Occipital lobe (tissue), 2 donors: ENCODE data around the gene CRYBG1. TPM values are rescaled to one million over a fixed set of nuclear protein-coding genes. Genes with fewer than 3 reads are reported as not detected.
"Not testable (repeated sequence)": the region's sequence is repeated elsewhere in the genome, so short reads cannot be mapped to it uniquely, and the experiment has no call there.

Experiments
- DNase-seq: peaks from one replicate; lab custom pipeline; 2025; lab: John Stamatoyannopoulos, UW
- total RNA-seq: library from RNA; depleted of rRNA; stranded (reverse); fragments of >200 nt; gene quantifications from one replicate; pipeline ENCODE4 v1.2.3, GENCODE V29; 2014

CRYBG1 gene
- total RNA-seq, 1 donor from 2014 or later: 0.31 TPM

DNA sequence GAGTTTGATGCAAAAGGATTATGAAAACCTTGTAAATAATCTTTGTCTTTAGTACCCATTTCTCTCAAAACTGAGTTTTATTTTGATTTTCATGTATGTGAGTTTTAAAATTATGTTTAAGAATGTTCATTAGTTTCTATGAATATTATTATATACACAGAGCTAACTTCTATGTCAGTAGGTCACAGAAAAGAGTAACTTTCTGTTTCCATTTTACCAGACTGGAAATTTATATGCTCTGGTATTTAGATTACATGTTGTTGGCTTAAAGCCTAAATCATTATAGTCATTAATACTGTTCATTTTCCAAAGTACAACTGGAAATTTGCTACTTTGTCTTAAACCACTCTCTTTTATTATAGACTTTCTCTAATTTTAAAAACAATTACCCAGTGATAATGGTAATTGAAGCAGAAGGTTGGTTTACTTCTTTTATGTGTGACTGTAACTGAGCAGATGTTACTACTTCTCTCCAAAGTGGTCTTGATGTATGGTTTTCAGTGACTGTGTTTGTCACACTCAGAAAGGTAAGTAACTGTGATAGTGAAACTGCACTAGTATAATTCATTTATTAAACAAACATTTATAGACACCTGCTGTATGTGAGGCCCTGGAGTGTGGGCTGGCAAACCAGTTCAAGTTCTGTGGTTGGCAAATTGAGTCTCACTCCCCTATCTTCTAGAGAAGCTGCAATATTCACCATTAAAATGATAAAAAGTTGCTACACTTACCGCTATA, 13.2 kb downstream of the CRYBG1 start:
- no peak for DNase-seq

DNA sequence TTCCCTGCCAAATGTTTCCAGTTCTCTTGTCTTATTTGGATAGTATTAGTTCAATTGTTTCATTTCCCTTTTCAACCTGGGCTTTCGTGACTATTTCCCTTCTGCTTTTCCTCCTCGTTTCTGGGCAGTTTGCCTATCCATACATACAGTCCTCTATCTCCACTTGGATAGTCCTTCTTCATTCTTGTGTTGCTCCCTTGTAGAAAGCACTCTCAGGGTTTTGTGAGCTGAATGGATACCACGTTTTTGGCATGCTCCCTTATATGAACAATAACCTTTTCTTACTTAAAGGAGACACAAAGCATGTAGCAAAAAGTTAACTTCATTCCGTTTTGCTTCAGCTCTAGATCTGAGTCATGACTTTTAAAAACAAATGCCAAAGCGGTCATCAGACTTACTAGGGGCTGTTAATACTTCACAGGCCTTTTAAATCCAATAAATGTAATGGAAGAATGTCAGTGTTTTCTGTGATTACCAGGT, 16.6 kb downstream of the CRYBG1 start:
- no peak for DNase-seq

DNA sequence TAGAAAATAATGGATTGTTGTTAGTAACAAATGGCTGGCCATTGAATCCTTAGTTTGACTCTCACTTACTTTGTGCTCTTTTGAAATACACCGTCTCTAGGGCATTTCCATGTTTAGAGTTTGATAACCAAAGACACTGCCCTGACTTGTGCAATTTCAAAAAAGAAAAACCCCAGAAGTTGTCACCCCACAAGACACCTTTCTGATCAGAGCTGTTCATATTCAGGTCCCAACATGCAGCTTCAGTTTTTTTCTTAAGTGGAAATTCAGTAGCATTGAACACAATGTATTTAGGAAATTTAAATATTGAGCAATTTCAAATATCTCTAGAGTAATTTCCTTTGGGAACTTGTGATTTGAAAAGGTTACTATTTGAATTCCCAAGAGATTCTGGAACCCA, 19.4 kb downstream of the CRYBG1 start:
- no peak for DNase-seq

GRCh38 chr6:106380407-106380806, 19.9 kb downstream of the CRYBG1 start:
- no peak for DNase-seq

GRCh38 chr6:106381223-106381622, 20.7 kb downstream of the CRYBG1 start:
- DNase-seq: no peak

- DNase-seq: no peak
Observed at GRCh38 chr6:106381881-106382280, 21.4 kb downstream of the CRYBG1 start.

GRCh38 chr6:106383573-106383972, 23.1 kb downstream of the CRYBG1 start:
- DNase-seq: no peak

- DNase-seq: no peak
Observed at GRCh38 chr6:106385530-106385929, 25.0 kb downstream of the CRYBG1 start.

GRCh38 chr6:106387875-106388274, 27.4 kb downstream of the CRYBG1 start:
- no peak for DNase-seq

DNA sequence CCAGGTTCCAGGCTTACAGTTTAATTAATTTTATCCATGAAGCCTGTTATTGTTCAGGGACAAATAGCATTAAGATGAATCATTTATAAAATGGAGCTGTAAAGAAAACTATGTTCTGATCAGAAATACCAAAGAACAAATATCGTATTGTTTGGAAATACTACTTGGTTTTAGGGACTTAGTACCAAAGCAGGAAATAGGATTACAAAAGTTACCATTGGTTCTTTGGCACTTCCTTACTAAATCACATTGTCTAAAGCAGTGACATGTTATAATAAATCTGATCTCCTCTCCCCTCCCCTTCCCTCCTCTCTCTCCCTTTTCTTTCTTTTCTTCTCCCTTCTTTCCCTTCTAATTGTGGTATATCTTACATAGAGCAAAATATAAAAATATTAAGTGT, 29.6 kb downstream of the CRYBG1 start:
- DNase-seq: no peak

DNA sequence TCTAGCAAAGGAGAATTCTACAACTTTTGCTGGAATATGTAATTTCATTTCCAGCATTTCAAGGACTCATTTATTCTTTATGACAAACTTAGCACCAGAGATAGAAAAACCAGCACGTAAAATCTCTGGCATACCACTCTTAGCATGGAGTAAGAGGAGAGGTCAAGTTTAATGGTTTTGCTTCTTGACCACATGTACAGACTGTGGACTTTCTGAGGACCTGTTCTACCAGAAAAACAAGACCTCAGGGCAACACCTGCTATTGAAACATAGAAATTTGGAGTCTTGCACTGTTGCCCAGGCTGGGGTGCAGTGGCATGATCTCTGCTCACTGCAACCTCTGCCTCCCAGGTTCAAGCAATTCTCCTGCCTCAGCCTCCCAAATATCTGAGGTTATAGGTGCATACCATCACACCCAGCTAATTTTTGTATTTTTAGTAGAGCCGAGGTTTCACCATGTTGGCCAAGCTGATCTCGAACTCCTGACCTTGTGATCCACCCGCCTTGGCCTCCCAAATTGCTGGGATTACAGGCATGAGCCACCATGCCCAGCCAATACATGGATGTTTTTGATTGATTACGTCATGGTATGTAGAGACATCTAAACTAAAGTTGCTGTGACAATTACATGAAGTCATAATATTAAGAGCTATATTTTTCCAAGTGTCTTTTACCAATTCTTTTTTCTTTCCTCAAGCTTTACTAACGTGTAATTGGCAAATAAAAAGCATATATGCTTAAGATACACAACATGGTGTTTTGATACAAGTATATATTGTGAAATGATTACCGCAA, 36.1 kb downstream of the CRYBG1 start:
- DNase-seq: no peak

GRCh38 chr6:106397431-106397830, 36.9 kb downstream of the CRYBG1 start:
- no peak for DNase-seq

DNA sequence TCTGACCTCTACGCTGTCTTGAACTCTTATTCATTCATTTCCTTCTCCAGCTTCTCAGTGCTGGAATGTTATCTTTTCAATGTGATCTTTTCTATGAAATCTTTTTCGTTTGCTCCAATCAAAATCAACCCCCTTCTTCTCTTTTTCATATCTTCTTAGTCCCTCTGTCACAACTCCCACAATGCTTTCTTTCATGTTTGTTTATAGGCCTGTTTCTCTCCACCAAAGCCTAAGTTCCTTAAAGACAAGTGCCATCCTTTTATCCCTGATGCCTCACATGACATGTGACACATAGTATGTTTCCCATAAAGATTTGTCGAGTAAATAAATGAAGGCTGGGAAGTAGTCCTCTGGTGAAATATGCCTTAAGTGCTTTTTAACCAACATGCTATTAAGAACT, 38.1 kb downstream of the CRYBG1 start:
- no peak for DNase-seq

- not testable (repeated sequence) for DNase-seq
Observed at GRCh38 chr6:106405044-106405443, 44.5 kb downstream of the CRYBG1 start.

DNA sequence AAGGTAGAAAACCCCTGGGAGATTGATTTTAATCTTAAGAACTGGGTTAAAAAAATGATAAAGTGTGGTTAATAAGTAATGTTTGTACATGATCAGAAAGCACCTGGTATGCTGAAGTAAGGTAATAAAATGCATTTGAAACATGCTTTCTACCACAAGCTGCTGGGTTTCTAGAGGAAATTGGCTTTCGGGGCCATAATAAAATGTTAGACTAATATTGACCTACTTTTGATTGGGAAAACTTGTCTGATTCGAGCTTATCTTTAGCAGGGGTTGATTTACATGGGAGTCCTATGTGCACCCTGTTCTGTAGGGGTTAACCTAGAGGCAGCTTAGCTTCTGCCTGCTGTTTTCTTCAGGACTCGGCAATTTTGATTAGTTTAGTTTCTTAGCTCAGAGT, 50.5 kb downstream of the CRYBG1 start:
- DNase-seq: no peak

DNA sequence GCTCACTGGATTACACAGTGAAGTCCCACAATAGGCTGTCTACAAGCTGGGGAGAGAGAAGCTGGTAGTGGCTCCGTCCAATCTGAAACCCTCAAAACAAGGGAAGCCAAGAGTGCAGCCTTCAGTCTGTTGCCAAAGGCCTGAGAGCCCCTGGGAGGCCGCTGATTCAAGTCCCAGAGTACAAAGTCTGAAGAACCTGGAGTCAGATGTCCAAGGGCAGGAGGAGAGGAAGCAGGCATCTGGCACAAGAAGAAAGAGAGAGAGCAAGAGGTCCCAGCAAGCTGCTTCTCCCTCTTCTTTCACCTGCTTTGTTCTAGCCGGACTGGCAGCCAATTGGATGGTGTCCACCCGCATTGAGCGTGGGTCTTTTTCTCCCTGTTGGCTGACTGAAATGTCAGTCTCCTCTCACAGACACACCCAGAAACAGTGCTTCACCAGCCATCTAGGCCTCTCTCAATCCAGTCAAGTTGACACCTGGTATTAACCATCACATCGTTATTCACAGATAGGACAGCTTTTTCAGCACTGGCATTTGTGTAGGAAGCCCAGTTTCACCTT, 51.2 kb downstream of the CRYBG1 start:
- DNase-seq: no peak

- no peak for DNase-seq
Observed at GRCh38 chr6:106413016-106413415, 52.5 kb downstream of the CRYBG1 start.

DNA sequence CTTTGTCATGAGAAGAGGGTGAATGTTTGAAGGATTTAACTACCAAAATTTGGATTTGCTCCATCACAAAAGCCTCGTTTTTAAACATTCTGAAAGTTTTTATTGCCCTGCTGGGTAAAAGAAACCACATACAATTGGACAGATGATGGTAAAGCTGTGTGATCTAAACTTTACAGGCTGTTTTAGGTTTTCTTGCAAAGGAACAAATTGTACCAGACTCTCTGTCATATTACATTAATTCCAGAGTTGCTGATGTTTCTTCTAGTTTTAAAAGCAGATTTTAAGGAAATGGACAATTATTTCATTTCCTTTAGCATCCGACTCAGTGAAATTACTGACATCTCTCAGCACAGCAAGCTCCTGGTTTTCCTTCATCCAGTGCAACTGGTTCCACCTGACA, 53.2 kb downstream of the CRYBG1 start:
- no peak for DNase-seq

- DNase-seq: no peak
Observed at GRCh38 chr6:106415921-106416320, 55.4 kb downstream of the CRYBG1 start.

GRCh38 chr6:106417572-106418147, 57.1 kb downstream of the CRYBG1 start:
- no peak for DNase-seq

DNA sequence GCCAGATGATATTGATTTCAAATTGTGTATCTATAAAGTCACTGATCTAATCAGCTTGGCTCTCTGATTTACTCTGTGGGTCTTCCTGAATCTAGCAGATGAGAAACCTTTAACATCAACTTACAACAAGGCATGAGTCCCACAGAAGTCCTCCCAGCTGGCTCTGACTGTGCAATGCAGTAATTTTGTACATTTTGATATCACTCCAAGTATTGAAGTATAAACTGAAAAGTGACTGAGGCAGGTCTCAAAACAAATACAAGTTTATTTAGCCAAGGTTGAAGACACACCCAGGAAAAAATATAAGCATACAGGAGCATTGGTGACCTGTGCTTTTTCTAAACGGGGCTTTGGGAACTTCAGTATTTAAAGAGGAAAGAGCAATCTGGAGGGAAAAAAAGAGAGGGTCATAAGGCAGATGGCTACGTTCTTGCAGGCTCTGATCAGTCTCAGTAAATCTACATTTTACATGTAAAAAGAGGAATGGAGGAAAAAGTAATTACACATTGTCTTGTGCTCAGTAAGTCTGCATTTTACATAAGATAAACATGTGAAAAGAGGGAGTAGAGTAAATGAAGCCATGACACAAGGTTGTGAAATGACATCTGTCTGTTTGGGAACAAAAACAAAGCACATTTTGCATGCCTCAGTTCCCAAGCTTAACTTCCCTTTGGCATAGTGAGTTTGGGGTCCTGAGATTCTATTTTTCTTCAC, 59.5 kb downstream of the CRYBG1 start:
- DNase-seq: no peak
